NCI-H446 (cell line): ENCODE results near the gene ACOT8.
"Not testable (repeated sequence)": the region's sequence is repeated elsewhere in the genome, so short reads cannot be mapped to it uniquely, and the experiment has no call there.

Source experiments
- DNase-seq, 2 experiments: peaks; one replicate each; lab custom pipeline; 2025; lab: John Stamatoyannopoulos, UW

Gene ACOT8

GRCh38 chr20:45887346-45887715, 30.1 kb upstream of the ACOT8 start, which contains the start of gene SPATA25:
TSS of gene SPATA25 (minus strand) at chr20:45887622. CDS start at chr20:45887590, 32 bp downstream.
- DNase-seq: no peak

- DNase-seq: no peak
Measured at GRCh38 chr20:45886590-45887345, 29.6 kb upstream of the ACOT8 start.

- no peak for DNase-seq
Measured at GRCh38 chr20:45883100-45883469, 25.9 kb upstream of the ACOT8 start.

DNA sequence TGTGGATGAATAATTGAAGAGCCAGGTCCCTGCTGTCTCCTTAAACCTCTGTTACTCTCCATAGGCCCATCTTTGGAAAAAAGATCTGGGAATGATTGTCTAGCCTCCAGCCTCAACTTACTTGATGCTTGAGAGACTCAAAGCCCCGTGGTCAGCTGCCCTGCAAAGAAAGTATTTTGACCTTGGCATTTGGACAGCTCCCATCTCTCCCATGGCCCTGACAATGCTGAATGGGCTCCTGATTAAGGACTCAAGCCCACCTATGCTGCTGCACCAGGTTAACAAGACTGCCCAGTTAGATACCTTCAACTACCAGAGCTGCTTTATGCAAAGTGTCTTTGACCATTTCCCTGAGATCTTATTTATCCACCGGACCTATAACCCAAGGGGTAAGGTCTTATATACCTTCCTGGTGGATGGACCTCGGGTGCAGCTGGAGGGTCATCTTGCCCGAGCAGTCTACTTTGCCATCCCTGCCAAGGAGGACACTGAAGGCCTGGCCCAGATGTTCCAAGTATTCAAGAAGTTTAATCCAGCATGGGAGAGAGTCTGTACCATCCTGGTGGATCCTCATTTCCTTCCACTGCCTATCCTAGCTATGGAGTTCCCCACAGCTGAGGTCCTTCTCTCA, 25.4 kb upstream of the ACOT8 start:
- DNase-seq: no peak

DNA sequence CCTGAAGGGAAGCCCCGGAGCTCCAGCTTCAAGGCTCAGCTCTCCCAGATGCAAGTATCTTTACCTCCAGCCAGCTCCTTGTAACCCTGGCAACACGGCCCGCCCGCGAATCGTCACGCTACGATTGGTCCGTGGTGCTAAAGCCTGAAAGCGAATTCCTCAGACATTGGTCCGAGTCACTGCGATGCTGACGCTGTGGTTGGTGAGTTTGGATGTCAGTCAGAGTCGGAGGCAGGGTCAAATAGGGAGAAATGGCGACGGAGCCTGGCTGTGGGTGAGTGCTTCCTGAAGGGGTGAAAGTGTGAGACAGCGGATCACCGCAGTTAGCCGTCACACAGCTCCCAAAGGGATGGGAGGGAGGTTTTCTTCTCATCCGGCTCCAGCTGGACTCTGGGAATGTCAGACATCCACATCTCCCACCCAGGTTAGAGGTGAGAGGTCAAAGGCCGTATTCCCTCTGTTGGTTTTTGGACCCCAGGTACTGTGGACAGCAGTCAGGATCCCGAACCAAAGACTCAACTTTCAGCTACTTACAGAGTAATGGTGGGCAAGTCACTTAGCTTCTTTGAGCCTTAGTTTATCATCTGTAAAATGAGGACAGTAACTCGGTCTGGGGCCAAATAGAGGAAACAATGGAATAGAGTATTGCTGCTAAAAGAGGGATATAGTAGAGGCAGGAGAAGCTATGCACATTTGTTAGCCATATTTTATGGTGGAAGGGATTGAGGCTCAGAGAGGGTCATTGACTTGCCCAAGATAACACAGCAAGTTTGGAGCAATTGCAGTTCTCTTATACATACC, 24.0 kb upstream of the ACOT8 start, which contains the start of gene ZSWIM1:
Gene ZSWIM1 (plus strand): TSS at position 240 of the 801 bp plus-strand sequence. CDS start 1,366 bp downstream, outside the sequence.
- peak; percentile 99 for DNase-seq

DNA sequence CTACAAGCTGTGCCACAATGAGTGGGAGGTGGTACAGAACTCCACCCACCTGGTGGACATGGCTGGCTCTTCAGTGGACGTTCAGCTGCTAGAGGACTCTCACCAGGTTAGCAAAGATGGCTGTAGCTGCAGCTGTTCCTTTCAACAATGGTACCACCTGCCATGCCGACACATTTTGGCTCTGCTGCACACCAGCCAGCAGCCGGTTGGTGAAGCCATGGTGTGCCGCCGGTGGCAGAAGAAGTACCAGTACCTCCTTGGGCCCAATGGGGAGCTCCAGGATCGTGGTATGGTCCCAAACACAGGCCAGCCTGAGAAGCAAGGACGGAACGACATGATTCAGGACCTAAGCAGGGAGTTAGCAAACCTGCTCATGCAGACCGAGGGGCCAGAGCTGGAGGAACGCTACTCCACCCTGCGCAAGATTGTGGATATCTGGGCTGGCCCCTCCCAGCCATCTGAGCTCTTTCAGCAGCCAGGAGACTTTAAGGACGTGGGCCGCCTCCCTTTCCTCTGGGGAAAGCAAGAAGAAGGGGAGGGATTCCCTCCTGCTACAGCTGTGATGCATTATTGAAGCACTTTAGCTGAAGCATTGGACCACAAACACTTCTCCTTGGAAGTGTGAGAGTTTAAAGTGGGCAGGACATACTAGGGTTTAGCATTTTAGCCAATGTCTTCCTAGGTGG, 21.0 kb upstream of the ACOT8 start:
- no peak for DNase-seq

- no peak for DNase-seq
Measured at GRCh38 chr20:45874576-45874975, 17.4 kb upstream of the ACOT8 start.

- not testable (repeated sequence) for DNase-seq
Measured at GRCh38 chr20:45874104-45874481, 16.9 kb upstream of the ACOT8 start.

DNA sequence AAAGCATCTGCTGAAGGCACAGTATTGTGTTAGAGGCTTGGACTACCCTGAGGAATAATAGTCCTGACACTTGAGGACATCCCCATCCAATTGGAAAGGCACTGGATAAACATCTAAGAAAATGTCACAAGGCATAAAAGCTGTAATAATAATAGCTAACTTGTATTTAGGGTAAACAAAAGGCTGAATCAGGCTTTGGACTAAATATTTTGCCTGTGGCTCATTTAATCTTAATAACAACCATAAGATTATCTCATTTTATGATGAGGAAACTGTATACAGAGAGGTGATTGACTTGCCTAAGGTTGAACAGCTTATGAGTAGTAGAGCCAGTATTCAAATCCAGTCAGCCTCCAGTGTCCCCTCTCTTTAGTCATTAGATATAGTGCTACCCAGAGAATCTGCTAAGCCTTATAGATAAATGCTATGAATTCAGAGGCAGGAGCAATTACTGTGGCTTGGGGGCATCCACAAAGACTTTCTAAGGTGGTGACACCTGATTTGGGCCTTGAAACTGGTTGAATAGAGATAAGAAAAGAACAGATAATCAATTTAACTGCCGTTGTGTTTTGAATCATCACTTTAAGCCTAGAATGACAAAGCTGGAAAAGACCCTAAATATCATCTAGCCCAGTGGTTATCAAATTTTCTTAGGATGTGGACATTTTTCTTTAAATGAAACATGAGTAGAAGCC, 16.4 kb upstream of the ACOT8 start:
- DNase-seq: no peak

GRCh38 chr20:45872626-45873025, 15.4 kb upstream of the ACOT8 start:
- DNase-seq: no peak

GRCh38 chr20:45867819-45868176, 10.6 kb upstream of the ACOT8 start:
- no peak for DNase-seq

DNA sequence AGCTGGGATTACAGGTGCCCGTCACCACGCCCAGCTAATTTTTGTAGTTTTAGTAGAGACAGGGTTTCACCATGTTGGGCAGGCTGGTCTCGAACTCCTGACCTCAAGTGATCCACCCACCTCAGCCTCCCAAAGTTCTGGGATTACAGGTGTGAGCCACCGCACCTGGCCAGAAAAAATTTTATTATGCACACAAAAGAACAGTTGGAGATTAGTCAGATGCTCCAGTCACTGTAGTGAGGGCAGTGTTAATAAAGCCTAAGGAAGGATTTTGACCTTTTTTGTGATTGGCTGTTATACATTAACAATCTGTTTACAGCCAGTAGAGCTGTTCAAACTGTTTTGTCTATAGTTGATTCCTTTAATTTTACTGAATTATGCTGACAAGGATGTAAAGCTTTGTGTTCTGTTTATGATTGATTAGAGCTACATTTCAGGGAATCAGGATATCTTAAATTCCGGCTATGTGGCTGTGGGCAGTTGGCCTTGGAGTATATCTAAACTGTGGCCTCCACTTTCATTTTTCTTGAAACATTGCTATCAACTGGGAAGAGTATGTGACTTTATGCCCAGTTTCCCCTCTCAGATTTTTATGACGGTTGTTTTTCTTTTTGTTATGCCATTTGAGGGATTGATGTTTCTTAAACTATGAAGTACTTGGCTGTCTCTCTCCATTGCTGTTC, 10.1 kb upstream of the ACOT8 start:
- DNase-seq: no peak

DNA sequence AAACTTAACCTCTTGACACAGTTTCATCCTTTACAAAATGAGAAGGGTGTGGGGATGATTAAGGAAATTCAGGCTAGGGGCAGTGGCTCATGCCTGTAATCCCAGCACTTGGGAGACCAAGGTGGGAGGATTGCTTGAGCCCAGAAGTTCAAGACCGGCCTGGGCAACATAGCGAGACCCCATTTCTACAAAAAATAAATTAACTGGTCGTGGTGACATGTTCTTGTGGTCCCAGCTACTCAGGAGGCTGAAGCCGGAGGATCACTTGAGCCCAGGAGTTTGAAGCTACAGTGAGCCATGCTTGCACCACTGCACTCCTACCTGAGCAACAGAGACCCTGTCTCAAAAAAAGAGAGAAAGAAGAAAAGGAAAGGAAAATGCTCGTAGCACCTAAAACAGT, 9.3 kb upstream of the ACOT8 start:
- no peak for DNase-seq

DNA sequence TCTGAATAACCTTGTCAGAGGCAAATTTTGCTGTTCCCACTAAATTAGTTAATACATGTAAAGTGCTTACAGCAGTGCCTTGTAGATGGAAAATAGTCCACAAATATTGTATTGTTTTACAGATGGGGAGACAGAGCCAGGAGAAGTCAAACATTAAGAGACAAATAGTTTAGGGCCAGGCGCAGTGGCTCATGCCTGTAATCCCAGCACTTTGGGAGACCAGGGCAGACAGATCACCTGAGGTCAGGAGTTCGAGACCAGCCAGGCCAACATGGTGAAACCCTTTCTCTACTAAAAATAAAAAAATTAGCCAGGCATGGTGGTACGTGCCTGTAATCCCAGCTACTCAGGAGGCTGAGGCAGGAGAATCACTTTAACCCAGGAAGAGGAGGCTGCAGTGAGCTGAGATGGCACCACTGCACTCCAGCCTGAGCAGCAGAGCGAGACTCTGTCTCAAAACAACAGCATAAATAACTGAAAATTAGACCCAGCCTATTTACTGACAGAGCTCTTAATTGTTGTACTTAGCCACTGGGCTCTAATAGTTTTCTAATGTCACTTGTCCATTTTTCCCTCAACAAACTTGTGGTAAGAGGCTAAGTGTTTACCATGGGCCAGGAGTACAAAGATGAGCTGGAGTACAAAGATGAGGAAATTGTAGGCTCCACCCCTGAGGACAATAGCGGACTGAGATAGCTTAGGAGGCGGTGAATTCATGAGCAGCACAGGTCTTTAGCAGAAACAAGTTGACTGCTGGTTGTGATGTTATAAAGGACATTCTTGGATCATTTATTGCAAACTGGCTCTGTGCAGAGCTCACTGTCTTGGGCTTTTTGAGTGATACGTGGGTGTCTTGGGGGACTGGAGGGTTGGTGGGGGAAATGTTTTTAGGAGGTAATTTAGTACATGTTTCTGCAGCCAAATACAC, 6.6 kb upstream of the ACOT8 start:
- no peak for DNase-seq

- peak in 1 of 2 experiments; percentile 33 for DNase-seq
Measured at GRCh38 chr20:45861221-45862075, 4.3 kb upstream of the ACOT8 start.

DNA sequence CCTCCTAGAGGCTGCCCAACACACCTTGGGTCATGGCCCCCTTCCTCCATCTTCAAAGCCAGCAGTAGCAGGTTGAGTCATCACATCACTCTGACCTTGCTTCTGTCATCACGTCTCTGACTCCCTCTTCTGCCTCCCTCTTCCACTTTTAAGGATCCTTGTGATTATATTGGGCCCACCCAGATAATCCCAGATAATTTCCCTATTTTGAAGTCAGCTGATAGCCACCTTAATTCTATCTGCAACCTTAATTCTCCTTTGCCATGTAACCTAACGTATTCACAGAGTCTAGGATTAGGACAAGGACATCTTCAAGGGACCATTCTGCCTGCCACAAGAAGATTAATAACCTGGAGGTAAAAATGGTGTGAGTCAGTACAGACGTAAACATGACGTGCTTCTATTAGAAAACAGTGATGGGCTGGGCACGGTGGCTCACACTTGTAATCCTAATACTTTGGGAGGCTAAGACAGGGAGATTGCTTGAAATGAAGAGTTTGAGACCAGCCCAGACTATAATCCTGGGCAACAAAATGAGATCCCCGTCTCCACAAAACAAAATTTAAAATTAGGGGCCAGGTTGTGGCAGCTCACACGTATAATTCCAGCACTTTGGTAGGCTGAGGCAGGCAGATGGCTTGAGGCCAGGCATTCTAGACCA, 3.5 kb upstream of the ACOT8 start:
- DNase-seq: no peak

- DNase-seq: no peak
Measured at GRCh38 chr20:45859916-45860315, 2.7 kb upstream of the ACOT8 start.

GRCh38 chr20:45857882-45858216, 657 bp upstream of the ACOT8 start:
- DNase-seq: peak; percentile 29 to 56

DNA sequence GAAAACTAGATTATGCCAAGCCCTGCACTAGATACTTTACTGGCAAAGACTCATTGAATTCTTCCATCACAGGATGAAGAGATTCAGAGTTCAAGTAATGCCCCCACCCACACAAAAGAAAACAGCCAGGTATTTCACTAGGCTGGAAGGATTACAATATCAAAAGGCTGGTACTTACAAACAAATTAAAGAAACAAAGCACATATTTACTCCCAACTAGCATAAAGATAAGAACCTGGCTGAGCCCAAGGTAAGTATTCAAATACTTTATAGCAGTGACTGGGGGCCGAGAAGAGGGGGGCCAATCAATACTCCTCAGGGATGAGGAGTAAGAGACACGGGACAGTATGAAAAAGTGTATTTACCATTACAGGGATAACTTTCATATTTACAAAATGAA, 3.7 kb downstream of the ACOT8 start:
- no peak for DNase-seq
